ENCODE measurements around the gene RBM42. TPM values are rescaled to one million over a fixed set of nuclear protein-coding genes. Genes with fewer than 3 reads are reported as not detected.
A peak's percentile ranks its signal among the peaks of the same experiment; 100 is the strongest.

The RBM42 gene
- total and polyA plus RNA-seq, 9 of the 15 experiments (the other 6 are each of a cell fraction or from before 2014, with no cell fraction given): 5.7 to 149 (median 32.4) TPM

DNA sequence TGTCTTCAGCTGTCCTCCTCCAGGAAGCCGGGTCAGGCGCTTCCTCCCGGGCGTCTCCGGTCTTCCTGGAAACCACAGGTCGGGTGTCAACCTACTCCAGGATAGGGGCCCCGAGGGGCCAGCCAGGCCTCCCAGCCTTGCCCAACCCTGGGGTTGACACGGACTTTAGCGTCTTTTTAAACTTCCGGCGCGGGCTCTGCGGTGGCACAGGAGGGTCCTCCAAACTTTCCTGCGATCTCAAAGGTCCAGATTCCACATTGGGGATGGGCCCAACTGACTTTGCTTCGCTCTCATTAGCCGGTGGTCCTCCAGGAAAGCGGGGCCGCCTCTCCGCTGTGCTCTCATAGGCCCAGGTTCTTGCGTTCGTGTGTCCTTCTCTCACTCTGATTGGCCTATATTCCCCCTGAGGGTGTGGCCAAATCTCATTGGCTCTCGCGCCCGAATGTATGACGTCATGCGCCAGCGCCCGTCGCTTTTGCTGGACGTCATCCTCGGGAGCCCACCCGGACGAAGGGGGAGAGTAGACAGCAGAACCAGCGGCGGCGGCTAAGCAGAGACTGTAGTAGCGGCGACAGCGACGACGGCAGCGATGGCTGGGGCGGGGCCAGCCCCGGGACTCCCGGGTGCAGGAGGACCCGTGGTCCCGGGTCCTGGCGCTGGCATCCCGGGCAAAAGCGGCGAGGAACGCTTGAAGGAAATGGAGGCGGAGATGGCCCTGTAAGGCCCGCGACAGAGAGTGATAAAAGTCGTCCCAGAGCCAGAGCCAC is at the start of gene RBM42 (continued):
- TF ChIP-seq RBM34 (IDR thresholded peaks at IDR 0.05; ENCODE audit: borderline replicate concordance, insufficient read depth, low read length) (no peak), MEIS2 (IDR thresholded peaks at IDR 0.05; ENCODE audit: partially characterized antibody) (no peak), EHMT2 (IDR thresholded peaks at IDR 0.05) (no peak), PHTF2 (CRISPR knock-in tag; IDR thresholded peaks at IDR 0.05) (no peak), ZNF444 (CRISPR knock-in tag; IDR thresholded peaks at IDR 0.05) (no peak), NONO (IDR thresholded peaks at IDR 0.05; ENCODE audit: low read depth in 2 of 2, low read length in 1 of 2) (no peak), POLR2H (tag; IDR thresholded peaks at IDR 0.05; ENCODE audit: low read depth) (peak; percentile 86), KAT2B (IDR thresholded peaks at IDR 0.05; ENCODE audit: low read depth, low read length) (no peak), DACH1 (IDR thresholded peaks at IDR 0.05; ENCODE audit: partially characterized antibody) (no peak), SETDB1 (IDR thresholded peaks at IDR 0.05; ENCODE audit: low read length) (no peak), NCOR1 (IDR thresholded peaks at IDR 0.05) (peak; percentile 24; the same call in 1 of the 2 replicates), ZNF644 (tag; IDR thresholded peaks at IDR 0.05; ENCODE audit: low read depth) (no peak), TEAD2 (tag; IDR thresholded peaks at IDR 0.05) (no peak), FOXA1 (IDR thresholded peaks at IDR 0.05; ENCODE audit: borderline replicate concordance) (no peak), MBD2 (IDR thresholded peaks at IDR 0.05; ENCODE audit: borderline replicate concordance, low read depth) (peak; percentile 98), NFE2L1 (tag; IDR thresholded peaks at IDR 0.05; ENCODE audit: borderline replicate concordance, low read depth) (no peak), U2AF1 (optimal IDR thresholded peaks at IDR 0.05; ENCODE audit: low read depth, low read length) (no peak), POLR3G (IDR thresholded peaks at IDR 0.05; ENCODE audit: extremely low read depth, insufficient read length, insufficient replicate concordance) (no peak), TARDBP (IDR thresholded peaks at IDR 0.05) (no peak)
- TF ChIP-seq, protein P1, sequence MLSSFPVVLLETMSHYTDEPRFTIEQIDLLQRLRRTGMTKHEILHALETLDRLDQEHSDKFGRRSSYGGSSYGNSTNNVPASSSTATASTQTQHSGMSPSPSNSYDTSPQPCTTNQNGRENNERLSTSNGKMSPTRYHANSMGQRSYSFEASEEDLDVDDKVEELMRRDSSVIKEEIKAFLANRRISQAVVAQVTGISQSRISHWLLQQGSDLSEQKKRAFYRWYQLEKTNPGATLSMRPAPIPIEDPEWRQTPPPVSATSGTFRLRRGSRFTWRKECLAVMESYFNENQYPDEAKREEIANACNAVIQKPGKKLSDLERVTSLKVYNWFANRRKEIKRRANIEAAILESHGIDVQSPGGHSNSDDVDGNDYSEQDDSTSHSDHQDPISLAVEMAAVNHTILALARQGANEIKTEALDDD (IDR thresholded peaks at IDR 0.05): no peak
- TF ChIP-seq, protein P2, sequence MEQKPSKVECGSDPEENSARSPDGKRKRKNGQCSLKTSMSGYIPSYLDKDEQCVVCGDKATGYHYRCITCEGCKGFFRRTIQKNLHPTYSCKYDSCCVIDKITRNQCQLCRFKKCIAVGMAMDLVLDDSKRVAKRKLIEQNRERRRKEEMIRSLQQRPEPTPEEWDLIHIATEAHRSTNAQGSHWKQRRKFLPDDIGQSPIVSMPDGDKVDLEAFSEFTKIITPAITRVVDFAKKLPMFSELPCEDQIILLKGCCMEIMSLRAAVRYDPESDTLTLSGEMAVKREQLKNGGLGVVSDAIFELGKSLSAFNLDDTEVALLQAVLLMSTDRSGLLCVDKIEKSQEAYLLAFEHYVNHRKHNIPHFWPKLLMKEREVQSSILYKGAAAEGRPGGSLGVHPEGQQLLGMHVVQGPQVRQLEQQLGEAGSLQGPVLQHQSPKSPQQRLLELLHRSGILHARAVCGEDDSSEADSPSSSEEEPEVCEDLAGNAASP (IDR thresholded peaks at IDR 0.05): no peak
- TF ChIP-seq, protein P3, sequence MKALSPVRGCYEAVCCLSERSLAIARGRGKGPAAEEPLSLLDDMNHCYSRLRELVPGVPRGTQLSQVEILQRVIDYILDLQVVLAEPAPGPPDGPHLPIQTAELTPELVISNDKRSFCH (CRISPR knock-in tag; IDR thresholded peaks at IDR 0.05): no peak
- TF ChIP-seq, protein P3 (tag; IDR thresholded peaks at IDR 0.05): no peak
- TF ChIP-seq, protein P4, sequence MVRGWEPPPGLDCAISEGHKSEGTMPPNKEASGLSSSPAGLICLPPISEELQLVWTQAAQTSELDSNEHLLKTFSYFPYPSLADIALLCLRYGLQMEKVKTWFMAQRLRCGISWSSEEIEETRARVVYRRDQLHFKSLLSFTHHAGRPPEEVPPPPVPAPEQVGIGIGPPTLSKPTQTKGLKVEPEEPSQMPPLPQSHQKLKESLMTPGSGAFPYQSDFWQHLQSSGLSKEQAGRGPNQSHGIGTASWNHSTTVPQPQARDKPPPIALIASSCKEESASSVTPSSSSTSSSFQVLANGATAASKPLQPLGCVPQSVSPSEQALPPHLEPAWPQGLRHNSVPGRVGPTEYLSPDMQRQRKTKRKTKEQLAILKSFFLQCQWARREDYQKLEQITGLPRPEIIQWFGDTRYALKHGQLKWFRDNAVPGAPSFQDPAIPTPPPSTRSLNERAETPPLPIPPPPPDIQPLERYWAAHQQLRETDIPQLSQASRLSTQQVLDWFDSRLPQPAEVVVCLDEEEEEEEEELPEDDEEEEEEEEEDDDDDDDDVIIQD (CRISPR knock-in tag; IDR thresholded peaks at IDR 0.05): no peak

Measured in K562 (cell line).